BLaER1 treated with 17β-estradiol and CSF1 and Interleukin-3, amounts not matched to agents 10 nM and 100 nM (cell line): ENCODE measurements around the gene AGR2.

Experiments
- H3K27ac ChIP-seq, 11 experiments: shearing (Covaris generic); formaldehyde crosslinking; 2 replicates each; pipeline ENCODE4 v1.8.1; 2022
- H3K27me3 ChIP-seq, 11 experiments: shearing (Covaris generic); formaldehyde crosslinking; 2 replicates each; pipeline ENCODE4 v1.8.1; 2022
- H3K36me3 ChIP-seq, 11 experiments: shearing (Covaris generic); formaldehyde crosslinking; 2 replicates each; pipeline ENCODE4 v1.8.1; 2022
- H3K4me1 ChIP-seq, 10 experiments: shearing (Covaris generic); formaldehyde crosslinking; 2 replicates each; pipeline ENCODE4 v1.8.1; 2022
- H3K4me2 ChIP-seq, 11 experiments: shearing (Covaris generic); formaldehyde crosslinking; 2 replicates each; pipeline ENCODE4 v1.8.1; 2022
- H3K4me3 ChIP-seq, 10 experiments: shearing (Covaris generic); formaldehyde crosslinking; 2 replicates each; pipeline ENCODE4 v1.8.1; 2022
- H3K9ac ChIP-seq, 11 experiments: shearing (Covaris generic); formaldehyde crosslinking; 2 replicates each; pipeline ENCODE4 v1.8.1; 2022
- H3K9me3 ChIP-seq, 11 experiments: shearing (Covaris generic); formaldehyde crosslinking; replicated peaks in 1 of 11; 2 replicates each; pipeline ENCODE4 v1.8.1; 2022
- H4K20me1 ChIP-seq, 11 experiments: shearing (Covaris generic); formaldehyde crosslinking; 2 replicates each; pipeline ENCODE4 v1.8.1; 2022
- Cebpa-rat ChIP-seq, 11 experiments: shearing (Covaris generic); IDR thresholded peaks; 2 replicates each; pipeline ENCODE4 v1.8.1; 2022

The AGR2 gene

DNA sequence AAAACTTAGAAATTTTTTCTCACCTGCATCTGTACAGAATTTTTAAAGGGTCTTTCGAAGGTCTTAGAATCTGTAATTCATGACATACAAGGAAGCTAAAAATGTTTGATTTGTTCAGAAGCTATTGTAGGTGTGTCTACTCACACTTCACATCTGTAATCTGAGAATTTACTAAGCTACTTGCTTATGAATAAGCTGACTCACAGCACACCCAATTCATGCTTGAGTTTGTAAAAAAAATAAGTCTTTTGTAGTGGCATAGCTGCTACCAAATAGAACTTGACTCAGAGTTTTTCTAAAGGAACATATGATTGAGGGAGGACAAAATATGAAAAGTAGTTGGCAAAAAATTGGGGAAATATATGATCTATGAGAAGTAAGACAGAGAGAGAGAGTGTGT is 12.7 kb upstream of the AGR2 start:
- Histone ChIP-seq H3K9ac (no peak overlapping the region), H3K9me3 (0 out of 22 replicates have a peak, but pooled peaks cover 0 to 8% (median 0%) of the 10 kb centered on the region in 11 experiments), H3K27ac (no peak overlapping the region), H3K4me3 (no peak overlapping the region), H3K27me3 (no peaks in the 10 kb centered on the region), H3K4me1 (peaks cover 4 to 38% (median 7%) of the 10 kb centered on the region in 10 experiments; a peak in 13 of 20 replicates), H4K20me1 (no peaks in the 10 kb centered on the region), H3K36me3 (no peaks in the 10 kb centered on the region), H3K4me2 (peak overlapping the region in 1 of 11 experiments; percentile 9; a peak in 2 of 22 replicates)
- TF ChIP-seq Cebpa-rat (IDR thresholded peaks at IDR 0.05): no peak

DNA sequence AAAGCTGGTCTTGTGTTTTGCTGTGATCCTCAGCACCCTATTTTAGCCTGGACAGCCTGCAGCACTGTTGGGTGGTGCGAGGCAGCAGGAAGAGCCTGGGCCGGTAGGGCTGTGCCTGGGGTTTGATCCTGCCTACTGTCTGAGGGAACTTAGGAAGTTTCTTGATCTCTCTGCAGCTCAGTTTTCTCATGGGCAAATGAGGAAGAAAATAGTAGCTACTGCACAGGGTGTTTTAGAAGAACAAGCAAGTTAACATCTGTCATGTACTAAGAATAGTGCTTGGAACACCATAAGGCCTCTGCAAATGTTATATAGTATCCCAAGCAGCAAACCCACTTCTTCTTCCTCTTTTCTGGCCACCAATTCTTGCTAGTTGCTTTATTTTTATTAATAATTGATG is 12.0 kb upstream of the AGR2 start:
- H3K9ac ChIP-seq: 0 out of 22 replicates have a peak overlapping the region, but pooled peaks of 2 of the 11 experiments have one; percentile 16 to 32
- H3K4me1 ChIP-seq: peaks cover 4 to 41% (median 7%) of the 10 kb centered on the region in 10 experiments; a peak in 13 of 20 replicates
- no peak overlapping the region for H3K4me3 ChIP-seq
- H4K20me1 ChIP-seq: no peaks in the 10 kb centered on the region
- H3K27me3 ChIP-seq: no peaks in the 10 kb centered on the region
- H3K36me3 ChIP-seq: no peaks in the 10 kb centered on the region
- 0 out of 22 replicates have a peak, but pooled peaks cover 0 to 8% (median 0%) of the 10 kb centered on the region in 11 experiments for H3K9me3 ChIP-seq
- H3K4me2 ChIP-seq: peak overlapping the region in 8 of 11 experiments; percentile 1 to 79 (median 35); a peak in 12 of 22 replicates
- no peak for TF ChIP-seq Cebpa-rat (IDR thresholded peaks at IDR 0.05)
- H3K27ac ChIP-seq: peak overlapping the region in 1 of 11 experiments; percentile 44; a peak in 2 of 22 replicates

DNA sequence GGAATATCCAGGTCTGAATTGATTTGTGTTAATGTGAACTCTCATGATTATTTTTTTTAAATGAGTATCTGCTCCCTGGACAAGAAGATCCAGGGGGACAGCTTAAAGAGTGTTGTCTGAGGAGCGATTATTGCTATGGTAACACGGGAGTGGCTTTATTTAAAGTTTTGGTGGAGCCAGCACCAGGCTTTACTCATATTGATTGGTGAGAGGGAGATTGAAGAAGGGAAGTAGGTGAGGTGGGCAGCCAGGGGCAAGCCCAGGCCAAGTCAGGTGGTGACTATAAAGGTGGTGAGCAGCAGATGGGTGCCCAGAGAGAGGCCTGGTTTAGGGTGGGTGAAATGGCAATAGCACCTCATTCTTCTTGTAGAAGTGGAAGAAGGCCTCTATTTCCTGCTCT is 10.2 kb upstream of the AGR2 start:
- no peaks in the 10 kb centered on the region for H3K36me3 ChIP-seq
- peaks cover 4 to 41% (median 7%) of the 10 kb centered on the region in 10 experiments; a peak in 13 of 20 replicates for H3K4me1 ChIP-seq
- no peaks in the 10 kb centered on the region for H3K27me3 ChIP-seq
- 0 out of 22 replicates have a peak, but pooled peaks cover 0 to 5% (median 0%) of the 10 kb centered on the region in 11 experiments for H3K9me3 ChIP-seq
- H3K27ac ChIP-seq: no peak overlapping the region
- no peak overlapping the region for H3K4me3 ChIP-seq
- TF ChIP-seq Cebpa-rat (IDR thresholded peaks at IDR 0.05): no peak
- no peak overlapping the region for H3K9ac ChIP-seq
- H4K20me1 ChIP-seq: no peaks in the 10 kb centered on the region
- H3K4me2 ChIP-seq: no peak overlapping the region

DNA sequence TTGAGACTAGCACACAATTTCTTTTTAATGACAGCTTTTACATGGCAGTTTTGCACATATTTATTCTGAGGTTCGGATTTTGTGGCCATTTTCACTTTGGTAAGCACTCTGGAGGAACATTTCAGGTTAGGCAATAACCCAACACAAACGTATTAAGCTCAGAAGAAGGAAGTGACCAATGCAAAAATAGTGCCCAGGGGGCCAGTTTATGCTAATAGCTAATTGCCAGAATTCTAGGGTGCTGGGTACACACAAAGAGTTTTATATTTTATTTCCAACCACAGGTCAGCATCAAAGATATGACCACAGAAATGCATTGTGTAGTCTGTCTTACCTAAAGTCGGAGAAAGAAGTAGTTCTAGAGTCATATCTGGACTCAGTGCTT is 8.4 kb upstream of the AGR2 start:
- no peak overlapping the region for H3K9ac ChIP-seq
- H3K27ac ChIP-seq: no peak overlapping the region
- H3K4me2 ChIP-seq: peak overlapping the region in 3 of 11 experiments; percentile 24 to 62 (median 43); a peak in 5 of 22 replicates
- TF ChIP-seq Cebpa-rat (IDR thresholded peaks at IDR 0.05): no peak
- H3K36me3 ChIP-seq: no peaks in the 10 kb centered on the region
- H3K4me1 ChIP-seq: peaks cover 4 to 40% (median 7%) of the 10 kb centered on the region in 10 experiments; a peak in 13 of 20 replicates
- no peak overlapping the region for H3K4me3 ChIP-seq
- H4K20me1 ChIP-seq: no peaks in the 10 kb centered on the region
- no peaks in the 10 kb centered on the region for H3K27me3 ChIP-seq
- no peaks in the 10 kb centered on the region for H3K9me3 ChIP-seq

DNA sequence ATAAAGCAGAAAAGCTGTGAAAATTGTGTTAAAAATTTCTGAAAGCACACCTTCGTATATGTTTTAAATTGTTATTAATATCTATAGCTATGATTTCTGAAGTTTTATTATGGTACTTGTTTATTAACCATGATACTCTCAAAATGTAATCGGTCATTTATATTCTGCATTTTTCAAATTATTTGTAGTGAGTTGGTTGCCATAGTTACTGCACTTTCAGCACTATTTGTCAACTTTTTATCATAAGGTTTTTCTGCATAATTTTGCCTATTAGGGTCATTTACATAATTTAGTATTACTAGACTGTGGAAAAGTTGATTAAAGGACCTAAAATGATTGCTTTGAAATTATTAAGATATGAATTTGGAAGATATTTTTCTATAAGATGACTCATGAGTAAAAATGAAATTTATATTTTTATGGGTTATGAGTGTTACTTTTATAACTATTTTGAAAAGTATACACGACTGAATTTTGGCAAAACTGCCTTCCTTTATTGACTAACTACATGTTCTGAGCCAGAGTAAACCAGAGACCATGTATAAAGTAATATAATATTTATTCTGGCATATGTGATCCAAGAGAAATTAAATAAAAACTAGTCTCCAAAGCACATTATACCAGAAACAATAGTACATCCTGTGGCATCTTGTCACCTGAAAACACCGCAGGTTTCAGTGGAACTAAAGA is 7.9 kb upstream of the AGR2 start:
- peaks cover 4 to 34% (median 7%) of the 10 kb centered on the region in 10 experiments; a peak in 13 of 20 replicates for H3K4me1 ChIP-seq
- H3K27me3 ChIP-seq: no peaks in the 10 kb centered on the region
- H3K4me3 ChIP-seq: no peak overlapping the region
- H3K27ac ChIP-seq: no peak overlapping the region
- H4K20me1 ChIP-seq: no peaks in the 10 kb centered on the region
- TF ChIP-seq Cebpa-rat (IDR thresholded peaks at IDR 0.05): no peak
- H3K36me3 ChIP-seq: no peaks in the 10 kb centered on the region
- no peak overlapping the region for H3K9ac ChIP-seq
- peak overlapping the region in 3 of 11 experiments; percentile 24 to 62 (median 43); a peak in 5 of 22 replicates for H3K4me2 ChIP-seq
- no peaks in the 10 kb centered on the region for H3K9me3 ChIP-seq

DNA sequence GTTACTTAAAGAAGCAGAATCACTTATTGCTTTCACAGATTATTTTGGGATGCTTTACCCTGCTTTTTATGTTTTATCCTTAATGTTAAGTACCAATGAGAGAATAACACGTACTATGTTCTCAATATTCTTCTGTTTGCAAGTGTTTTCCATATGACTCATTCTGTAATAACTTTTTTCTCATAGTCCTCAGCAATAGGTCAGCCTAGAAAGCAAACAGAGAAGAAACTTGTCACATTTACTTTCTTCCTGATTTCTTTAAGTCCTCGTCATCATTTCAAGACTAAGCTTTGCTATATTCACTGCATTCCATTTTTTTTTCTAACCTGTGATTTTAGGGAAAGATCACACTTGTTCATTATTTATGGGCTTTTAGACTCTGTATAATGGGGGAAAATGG is 6.8 kb upstream of the AGR2 start:
- peaks cover under 1 to 25% (median 4%) of the 10 kb centered on the region in 10 experiments; a peak in 13 of 20 replicates for H3K4me1 ChIP-seq
- H3K27me3 ChIP-seq: no peaks in the 10 kb centered on the region
- TF ChIP-seq Cebpa-rat (IDR thresholded peaks at IDR 0.05): no peak
- H3K9ac ChIP-seq: no peak overlapping the region
- no peaks in the 10 kb centered on the region for H3K9me3 ChIP-seq
- no peak overlapping the region for H3K4me2 ChIP-seq
- no peaks in the 10 kb centered on the region for H4K20me1 ChIP-seq
- H3K4me3 ChIP-seq: no peak overlapping the region
- no peak overlapping the region for H3K27ac ChIP-seq
- no peaks in the 10 kb centered on the region for H3K36me3 ChIP-seq

DNA sequence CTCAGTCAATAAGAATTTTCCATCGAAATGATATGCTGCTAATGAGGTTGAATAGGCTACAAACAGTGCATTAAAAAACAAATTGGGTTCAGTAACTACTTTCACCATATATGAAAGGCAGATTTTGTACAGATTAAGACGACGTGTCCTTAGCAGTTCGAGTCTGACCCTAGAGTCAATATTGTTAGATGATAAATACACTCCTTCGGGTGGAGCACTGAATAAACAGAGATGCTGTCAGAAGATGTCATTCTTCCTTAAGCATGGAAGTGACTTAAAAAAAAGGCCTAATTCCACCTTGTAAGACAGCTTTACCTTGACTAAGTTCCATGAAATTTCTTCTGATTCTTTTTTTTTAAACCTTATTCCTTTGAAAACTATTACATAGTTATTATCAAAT is 5.8 kb upstream of the AGR2 start:
- no peaks in the 10 kb centered on the region for H3K9me3 ChIP-seq
- no peak overlapping the region for H3K27ac ChIP-seq
- no peak overlapping the region for H3K9ac ChIP-seq

DNA sequence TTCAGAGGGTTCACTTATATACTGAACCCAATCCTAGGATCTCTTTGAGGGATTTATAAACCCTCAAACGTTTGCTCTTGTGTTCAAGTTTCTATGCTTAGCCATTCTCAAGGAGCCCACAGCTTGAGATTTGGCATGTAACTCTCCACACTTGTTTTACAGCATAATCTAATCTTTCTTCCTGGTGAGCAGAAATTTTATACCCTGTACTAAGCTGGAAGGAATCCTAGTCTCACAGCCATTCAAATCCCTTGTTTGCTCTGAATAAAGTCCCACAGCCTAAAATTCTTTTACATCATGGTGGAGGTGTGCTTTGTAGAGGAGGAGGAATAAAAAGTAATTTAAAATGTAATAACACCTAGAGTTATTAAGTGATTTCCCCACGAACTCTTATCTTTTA is 5.3 kb upstream of the AGR2 start:
- no peak overlapping the region for H3K9ac ChIP-seq
- no peak overlapping the region for H3K4me3 ChIP-seq

More for the DNA sequence above, 5.8 kb upstream of the AGR2 start:
- Histone ChIP-seq H3K27me3 (no peaks in the 10 kb centered on the region), H3K4me2 (no peak overlapping the region), H3K36me3 (no peaks in the 10 kb centered on the region), H3K4me1 (peaks cover 0 to 15% (median 0%) of the 10 kb centered on the region in 10 experiments; a peak in 5 of 20 replicates), H4K20me1 (no peaks in the 10 kb centered on the region), H3K4me3 (no peak overlapping the region)
- no peak for TF ChIP-seq Cebpa-rat (IDR thresholded peaks at IDR 0.05)

DNA sequence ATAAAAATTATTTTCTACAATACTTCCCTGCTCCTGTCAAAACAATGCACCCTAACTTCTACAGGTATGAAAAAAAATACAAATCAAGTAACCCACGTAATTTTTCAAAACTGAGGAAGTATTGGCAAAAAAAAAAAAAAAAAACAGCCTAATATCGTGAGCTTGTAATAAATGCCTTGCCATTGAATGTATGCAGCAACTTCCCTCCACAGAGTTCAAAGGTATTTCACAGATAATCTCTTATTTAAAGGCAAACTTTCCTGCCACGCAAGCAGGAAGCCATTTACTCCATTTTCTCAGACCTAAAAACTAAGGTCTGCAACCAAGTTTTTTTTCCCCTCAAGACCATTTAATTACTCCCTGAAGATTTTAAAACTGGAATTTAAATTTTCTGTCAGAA is 642 bp upstream of the AGR2 start:
- TF ChIP-seq Cebpa-rat (IDR thresholded peaks at IDR 0.05): no peak
- H3K36me3 ChIP-seq: no peaks in the 10 kb centered on the region
- H4K20me1 ChIP-seq: no peaks in the 10 kb centered on the region
- H3K27me3 ChIP-seq: no peaks in the 10 kb centered on the region
- no peaks in the 10 kb centered on the region for H3K4me1 ChIP-seq
- H3K4me2 ChIP-seq: no peak overlapping the region
- H3K27ac ChIP-seq: no peak overlapping the region
- no peaks in the 10 kb centered on the region for H3K9me3 ChIP-seq
- H3K9ac ChIP-seq: no peak overlapping the region
- H3K4me3 ChIP-seq: no peak overlapping the region

More for the DNA sequence above, 5.3 kb upstream of the AGR2 start:
- H3K9me3 ChIP-seq: no peaks in the 10 kb centered on the region
- H3K36me3 ChIP-seq: no peaks in the 10 kb centered on the region
- H3K4me1 ChIP-seq: peaks cover 0 to 15% (median 0%) of the 10 kb centered on the region in 10 experiments; a peak in 5 of 20 replicates
- TF ChIP-seq Cebpa-rat (IDR thresholded peaks at IDR 0.05): no peak
- no peaks in the 10 kb centered on the region for H4K20me1 ChIP-seq
- no peak overlapping the region for H3K4me2 ChIP-seq
- H3K27ac ChIP-seq: no peak overlapping the region
- no peaks in the 10 kb centered on the region for H3K27me3 ChIP-seq
